Activated T-cell treated with anti-CD3 and anti-CD28 coated beads, Interleukin-2, amount 50 U/mL, for 24 hours (primary cell): ENCODE measurements around the gene FOXK2.
A peak's percentile ranks its signal among the peaks of the same experiment; 100 is the strongest.

ENCODE experiments used
- DNase-seq: peaks from one replicate; pipeline ENCODE4 v3.0.0-alpha.2; 2020
- H3K27ac Mint-ChIP-seq: 2 replicates; pipeline ENCODE4 v1.8.0; 2020; ENCODE audit warnings: mild to moderate bottlenecking, mixed read lengths
- H3K27me3 Mint-ChIP-seq: 2 replicates; pipeline ENCODE4 v1.8.0; 2020; ENCODE audit warnings: mixed read lengths
- H3K36me3 Mint-ChIP-seq: 2 replicates; pipeline ENCODE4 v1.8.0; 2020; ENCODE audit warnings: low read depth, mixed read lengths
- H3K4me1 Mint-ChIP-seq: 2 replicates; pipeline ENCODE4 v1.8.0; 2020; ENCODE audit warnings: low read depth, mixed read lengths
- H3K4me3 Mint-ChIP-seq: 2 replicates; pipeline ENCODE4 v1.8.0; 2020; ENCODE audit warnings: mild to moderate bottlenecking, moderate library complexity, mixed read lengths
- H3K9me3 Mint-ChIP-seq: 2 replicates; pipeline ENCODE4 v1.8.0; 2020; ENCODE audit warnings: mixed read lengths

FOXK2 gene

GRCh38 chr17:82647593-82648164, 128.1 kb downstream of the FOXK2 start:
- peak overlapping the region; percentile 86 for H3K27ac Mint-ChIP-seq
- H3K9me3 Mint-ChIP-seq = no peaks in the 10 kb centered on the region
- H3K4me1 Mint-ChIP-seq = peaks cover 28% of the 10 kb centered on the region
- peaks cover 39% of the 10 kb centered on the region for H3K36me3 Mint-ChIP-seq
- H3K4me3 Mint-ChIP-seq = peak overlapping the region; percentile 85
- H3K27me3 Mint-ChIP-seq = no peaks in the 10 kb centered on the region
- peak; percentile 70 for DNase-seq

DNA sequence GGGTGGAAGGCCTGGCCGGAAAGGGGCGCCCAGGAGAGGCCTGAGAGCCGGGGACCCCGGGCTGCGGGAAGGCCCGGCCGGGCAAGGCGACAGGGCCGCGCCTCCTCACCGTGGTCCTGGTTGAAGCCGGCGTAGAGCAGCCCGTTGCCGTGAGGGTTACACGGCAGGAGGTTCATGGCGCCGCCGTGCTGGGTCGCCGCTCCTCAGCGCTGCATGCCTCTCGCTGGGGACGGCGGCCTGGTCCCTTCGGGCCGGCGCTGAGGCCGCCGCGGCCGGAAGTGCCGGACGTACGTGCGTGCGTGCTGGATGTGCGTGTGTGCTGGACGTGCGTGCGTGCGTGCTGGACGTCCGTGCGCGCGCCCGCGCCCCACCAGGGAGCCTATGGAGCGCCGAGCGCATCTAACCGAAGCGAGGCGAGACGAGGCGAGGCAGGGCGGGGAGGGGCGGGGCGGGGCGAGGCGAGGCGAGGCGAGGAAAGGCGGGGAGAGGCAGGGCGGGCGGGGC, 128.7 kb downstream of the FOXK2 start, which contains the start of gene WDR45B:
Gene WDR45B, minus strand, starts transcription at position 280 of the 504 bp plus-strand sequence. Its CDS starts 104 bp downstream, at position 176.
- Mint-ChIP-seq H3K4me3 (peak within 1 kb of the TSS; percentile 85), H3K9me3 (no peaks in the 10 kb centered on the region), H3K27ac (peak within 1 kb of the TSS; percentile 87), H3K4me1 (peaks cover 26% of the 10 kb centered on the region), H3K36me3 (peaks cover 34% of the 10 kb centered on the region), H3K27me3 (no peaks in the 10 kb centered on the region)
- DNase-seq = peak; percentile 92

DNA sequence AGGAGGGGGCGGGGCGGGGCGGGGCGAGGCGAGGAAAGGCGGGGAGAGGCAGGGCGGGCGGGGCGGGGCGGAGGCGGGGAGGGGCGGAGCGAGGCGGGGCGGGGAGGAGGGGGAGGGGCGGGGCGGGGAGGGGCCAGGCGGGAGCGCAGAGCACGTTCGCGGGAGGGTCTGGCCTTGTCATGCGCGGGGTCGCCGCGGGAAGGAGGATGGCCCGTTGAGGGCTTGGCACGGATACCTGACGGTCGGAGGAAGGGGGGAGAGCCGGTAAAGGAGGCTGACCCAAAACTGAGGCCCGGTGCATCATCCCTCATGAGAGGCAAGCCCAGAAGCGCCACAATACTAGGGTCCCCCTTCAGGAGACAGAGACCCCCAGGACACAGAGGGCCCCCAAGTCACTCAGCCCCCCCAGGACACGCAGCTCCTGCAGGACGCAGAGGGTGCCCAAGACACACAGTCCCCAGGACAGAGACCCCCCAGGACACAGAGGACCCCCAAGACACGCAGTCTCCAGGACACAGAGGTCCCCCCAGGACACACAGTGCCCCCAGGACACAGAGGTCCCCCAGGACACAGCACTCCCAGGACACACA, 129.3 kb downstream of the FOXK2 start:
- H3K27ac Mint-ChIP-seq = peak overlapping the region; percentile 64
- H3K36me3 Mint-ChIP-seq = peaks cover 28% of the 10 kb centered on the region
- H3K27me3 Mint-ChIP-seq = no peaks in the 10 kb centered on the region
- no peaks in the 10 kb centered on the region for H3K9me3 Mint-ChIP-seq
- H3K4me1 Mint-ChIP-seq = peaks cover 25% of the 10 kb centered on the region
- H3K4me3 Mint-ChIP-seq = peak overlapping the region; percentile 42
- no peak for DNase-seq

GRCh38 chr17:82649501-82650261, 130.1 kb downstream of the FOXK2 start:
- DNase-seq = no peak
- no peak overlapping the region for H3K27ac Mint-ChIP-seq
- peaks cover 17% of the 10 kb centered on the region for H3K4me1 Mint-ChIP-seq
- H3K36me3 Mint-ChIP-seq = peaks cover 19% of the 10 kb centered on the region
- no peaks in the 10 kb centered on the region for H3K27me3 Mint-ChIP-seq
- no peak overlapping the region for H3K4me3 Mint-ChIP-seq
- no peaks in the 10 kb centered on the region for H3K9me3 Mint-ChIP-seq

DNA sequence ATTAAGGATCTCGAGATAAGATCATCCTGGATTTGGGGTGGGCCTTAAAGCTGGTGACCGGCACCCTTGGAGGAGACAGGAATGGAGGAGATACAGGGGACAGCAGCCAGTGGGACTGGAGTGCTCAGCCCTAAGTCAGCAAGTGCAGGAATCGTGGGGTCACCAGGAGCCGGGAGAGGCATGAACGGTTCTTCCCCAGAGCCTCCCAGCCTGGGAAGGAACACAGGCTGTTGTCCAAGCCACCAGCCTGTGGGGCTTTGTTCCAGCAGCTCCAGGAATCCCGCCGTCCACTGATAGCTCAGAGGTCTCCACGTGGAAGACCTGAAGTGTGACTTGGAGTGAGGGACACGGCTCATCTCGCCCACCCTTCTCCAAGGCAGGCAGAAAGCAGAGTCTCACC, 131.2 kb downstream of the FOXK2 start:
- Mint-ChIP-seq H3K4me3 (no peak overlapping the region), H3K9me3 (no peaks in the 10 kb centered on the region), H3K27me3 (no peaks in the 10 kb centered on the region), H3K36me3 (peaks cover 10% of the 10 kb centered on the region), H3K4me1 (peaks cover 11% of the 10 kb centered on the region), H3K27ac (no peak overlapping the region)
- no peak for DNase-seq

- Mint-ChIP-seq H3K27me3 (no peaks in the 10 kb centered on the region), H3K4me1 (no peaks in the 10 kb centered on the region), H3K27ac (no peak overlapping the region), H3K9me3 (no peaks in the 10 kb centered on the region), H3K4me3 (no peak overlapping the region), H3K36me3 (no peaks in the 10 kb centered on the region)
- no peak for DNase-seq
Observed at GRCh38 chr17:82653651-82654528, 134.4 kb downstream of the FOXK2 start.
